GM19193 (cell line): ENCODE measurements around the gene PLCXD3.

Source experiments
- POLR2A ChIP-seq: IDR thresholded peaks from 4 replicates; pipeline ENCODE4 v1.6.1; 2011; ENCODE audit not compliant: insufficient read depth, insufficient read length; ENCODE audit errors: extremely low read depth

Gene PLCXD3

DNA sequence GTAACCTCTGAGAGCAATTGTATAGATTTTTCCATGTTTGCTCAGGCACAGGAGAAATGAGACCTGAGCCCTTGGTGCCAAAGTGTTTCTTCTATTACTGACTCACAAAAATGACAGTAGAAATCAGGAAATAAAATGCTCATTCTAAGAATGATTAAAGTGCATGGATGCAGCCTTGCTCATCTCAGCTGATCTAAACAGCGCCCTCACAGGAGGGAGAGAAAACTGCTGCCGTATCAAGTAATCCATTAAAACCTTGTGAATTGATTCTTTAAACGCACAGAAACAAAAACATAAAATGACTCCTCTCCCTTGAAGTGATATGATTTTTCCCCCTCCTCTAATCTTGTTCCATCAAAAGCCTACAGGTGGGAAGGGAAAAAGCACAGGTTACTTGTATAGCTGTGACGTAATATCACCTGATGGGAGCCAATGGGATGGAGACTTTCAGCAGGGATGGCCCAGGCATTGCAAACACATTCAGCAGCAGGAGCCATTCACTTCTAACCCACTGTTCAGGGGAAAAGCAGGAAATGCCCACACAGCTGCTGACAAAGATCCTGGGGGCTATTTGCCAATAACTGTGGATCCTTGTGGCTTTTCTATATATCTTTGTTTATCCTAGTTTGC is 76.7 kb downstream of the PLCXD3 start:
- no peak for TF ChIP-seq POLR2A

DNA sequence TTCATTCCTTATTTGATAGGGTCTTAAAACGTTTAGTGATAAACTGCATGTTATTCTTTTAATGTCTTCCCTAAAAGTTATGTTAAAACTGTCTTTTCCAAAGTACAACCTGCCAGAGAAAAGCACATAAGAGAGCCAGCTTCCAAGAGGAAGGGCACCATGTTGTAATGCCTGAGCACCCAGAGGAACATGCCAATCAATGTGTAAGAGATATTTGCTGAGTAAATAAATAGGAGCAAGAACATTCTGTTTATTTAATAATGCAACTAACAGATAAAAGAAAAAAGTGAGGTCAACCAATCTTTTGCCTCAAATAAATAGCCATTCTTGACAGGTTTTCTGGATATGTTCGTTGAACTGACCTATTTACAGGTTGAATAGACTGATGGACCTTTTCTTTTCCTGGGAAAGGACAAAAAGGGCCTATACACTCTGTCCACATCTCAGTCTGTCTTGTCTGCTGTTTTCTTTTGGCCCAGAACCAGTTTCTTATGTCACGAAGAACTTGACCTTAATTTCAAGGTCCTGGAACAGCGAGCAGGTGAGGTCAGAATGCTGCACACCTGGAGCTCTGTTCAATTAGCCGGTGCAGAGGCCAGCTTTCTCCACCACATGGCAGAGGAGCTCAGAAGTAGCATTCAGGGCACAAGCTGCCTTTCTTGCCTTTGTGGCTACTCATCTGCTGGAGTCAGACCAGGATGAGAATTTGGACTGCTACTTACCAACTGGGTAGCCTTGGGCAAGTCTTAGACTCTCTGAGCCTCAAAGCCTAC is 77.7 kb downstream of the PLCXD3 start:
- no peak for TF ChIP-seq POLR2A

DNA sequence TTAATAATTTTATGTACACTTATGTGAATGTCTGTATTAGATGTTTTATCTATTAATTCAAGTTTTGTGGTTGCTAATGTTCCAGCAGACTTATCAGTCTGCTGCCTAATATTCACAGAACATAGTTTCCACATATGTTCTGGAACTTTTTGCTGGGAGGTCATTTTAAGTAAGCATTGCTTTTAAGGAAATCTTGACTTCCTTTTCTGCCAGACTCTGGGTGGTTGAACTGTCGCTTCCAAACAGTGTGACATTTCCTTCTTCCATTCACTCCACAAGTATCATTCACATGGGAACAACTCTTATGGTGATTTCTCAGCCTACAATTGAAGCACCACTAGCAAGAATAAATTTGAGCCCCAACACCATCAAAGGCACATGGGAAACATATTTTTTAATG is 82.9 kb downstream of the PLCXD3 start:
- TF ChIP-seq POLR2A: no peak

DNA sequence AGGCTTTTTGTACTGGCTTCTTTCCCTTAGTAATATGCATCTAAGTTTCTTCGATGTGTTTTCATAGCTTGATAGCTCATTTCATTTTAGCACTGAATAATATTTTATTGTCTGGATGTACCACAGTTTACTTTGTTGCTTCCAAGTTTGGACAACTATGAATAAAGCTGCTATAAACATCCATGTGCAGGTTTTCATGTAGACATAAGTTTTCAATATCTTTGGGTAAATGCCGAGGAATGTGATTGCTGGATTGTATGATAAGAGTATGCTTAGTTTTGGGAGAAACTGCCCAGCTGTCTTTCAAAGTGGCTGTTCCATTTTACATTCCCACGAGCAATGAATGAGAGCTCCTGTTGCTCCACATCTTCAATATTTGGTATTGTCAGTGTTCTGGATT is 84.7 kb downstream of the PLCXD3 start:
- no peak for TF ChIP-seq POLR2A

DNA sequence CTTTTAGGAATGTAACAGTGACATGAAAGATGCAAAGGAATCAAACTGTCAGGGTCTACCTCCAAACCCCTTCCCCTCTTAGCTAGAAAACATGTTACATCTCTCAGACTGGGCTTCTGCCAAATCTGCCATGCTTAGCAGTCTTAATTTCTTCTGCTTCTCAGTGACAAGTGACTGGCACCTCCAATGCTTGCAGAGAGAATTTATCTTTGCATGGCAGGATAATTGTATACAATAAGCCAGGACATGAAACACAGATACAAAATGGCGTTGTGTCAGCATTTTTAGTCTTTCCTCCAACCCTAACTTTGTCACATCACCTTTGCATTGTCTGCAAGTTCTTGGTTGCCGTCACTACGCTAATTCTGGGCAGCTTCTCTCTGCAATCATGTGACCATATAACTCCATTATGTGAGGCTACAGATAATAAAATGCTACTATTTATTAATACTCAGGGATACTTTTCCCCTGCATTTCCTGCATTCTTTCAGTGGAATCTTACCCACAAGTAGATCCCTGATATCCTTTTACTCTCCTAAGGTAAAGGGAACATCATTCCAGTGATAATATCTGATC is 89.8 kb downstream of the PLCXD3 start:
- TF ChIP-seq POLR2A: no peak

DNA sequence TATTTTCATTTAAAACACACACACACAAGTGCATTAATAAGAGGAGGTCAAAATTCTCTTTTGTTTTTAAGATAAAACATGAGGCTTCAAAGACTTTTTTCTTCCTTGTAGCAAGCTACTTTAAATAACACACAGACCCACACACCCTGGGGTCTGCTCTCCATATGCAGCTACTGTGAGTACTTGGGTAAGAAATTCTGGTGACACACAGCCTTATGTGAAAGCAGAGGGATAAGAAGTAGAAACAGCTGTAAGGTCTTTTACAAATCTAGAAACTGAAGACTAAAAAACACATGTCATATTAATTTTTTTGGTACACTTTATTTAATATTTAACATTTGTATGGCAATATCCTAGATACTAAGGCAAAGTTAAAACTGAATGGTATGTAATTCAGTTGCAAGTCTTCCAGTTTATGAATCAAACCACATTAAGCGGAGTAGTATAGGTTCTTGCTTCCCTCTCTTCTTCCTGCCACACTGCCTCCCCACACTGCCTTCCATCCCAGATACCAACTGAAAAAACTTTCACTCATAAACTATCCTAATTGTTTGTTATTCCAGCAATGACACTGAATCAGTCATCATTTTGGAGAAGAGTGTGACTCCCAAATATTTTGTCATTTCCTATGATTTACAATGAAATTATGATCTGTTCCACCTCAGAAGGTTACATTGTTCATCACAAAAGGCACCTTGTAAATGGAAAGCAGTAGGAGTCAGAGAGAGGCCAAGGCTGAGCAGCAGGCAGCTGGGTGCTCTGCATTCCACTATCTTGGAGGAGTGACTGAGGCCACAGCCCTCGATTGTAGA is 92.0 kb downstream of the PLCXD3 start:
- no peak for TF ChIP-seq POLR2A

DNA sequence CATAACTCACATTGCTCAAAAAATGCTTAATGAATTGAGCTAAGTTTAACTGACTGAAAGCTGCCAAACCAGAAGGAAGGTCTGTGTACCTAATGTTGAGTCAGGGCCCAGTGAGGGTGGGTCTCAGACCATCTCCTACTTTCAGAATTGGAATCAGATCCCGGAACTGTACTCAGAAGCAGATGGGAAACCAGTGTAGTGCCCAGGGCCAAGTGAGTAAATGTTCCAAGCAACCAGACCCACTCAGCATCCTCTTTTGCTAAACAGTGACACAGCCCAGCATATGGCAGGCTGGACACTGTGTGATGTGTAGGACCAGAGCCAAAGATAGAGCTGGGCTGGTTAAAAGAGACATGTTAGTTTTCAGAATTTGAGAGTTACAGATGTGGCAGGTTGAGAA is 94.1 kb downstream of the PLCXD3 start:
- no peak for TF ChIP-seq POLR2A

DNA sequence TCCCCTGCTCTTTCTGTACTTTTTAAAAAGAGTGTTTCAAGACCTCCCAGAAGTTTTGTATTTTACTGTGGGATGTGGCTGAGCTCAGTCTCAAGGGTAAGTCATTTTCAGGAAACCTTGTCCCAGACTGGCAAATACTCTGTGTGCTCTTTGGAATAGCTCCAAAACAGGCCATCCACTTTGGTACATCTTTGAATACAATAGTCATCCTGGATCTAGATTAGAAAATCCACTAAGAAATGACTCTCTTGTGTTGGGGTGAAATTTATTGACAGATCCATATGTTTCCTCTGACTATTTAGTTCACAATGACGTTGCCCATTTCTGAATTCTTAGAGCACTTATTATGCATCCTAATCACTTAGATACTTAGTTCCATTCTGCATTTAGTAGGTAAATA is 95.2 kb downstream of the PLCXD3 start:
- TF ChIP-seq POLR2A: no peak

DNA sequence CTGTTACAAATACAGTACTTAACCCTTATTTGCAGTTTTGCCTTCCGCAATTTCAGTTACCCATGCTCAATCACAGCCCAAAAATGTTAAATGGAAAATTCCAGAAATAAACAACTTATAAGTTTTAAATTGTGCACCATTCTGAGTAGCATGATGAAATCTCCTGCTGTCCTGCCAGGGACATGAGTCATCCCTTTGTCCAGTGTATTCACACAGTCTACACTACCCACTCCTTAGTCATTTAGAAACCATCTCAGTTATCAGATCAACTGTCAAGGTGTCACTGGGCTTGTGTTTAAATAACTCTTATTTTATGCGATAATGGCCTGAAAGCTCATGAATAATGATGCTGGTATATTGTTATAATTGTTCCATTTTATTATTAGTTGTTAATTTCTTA is 95.8 kb downstream of the PLCXD3 start:
- TF ChIP-seq POLR2A: no peak

DNA sequence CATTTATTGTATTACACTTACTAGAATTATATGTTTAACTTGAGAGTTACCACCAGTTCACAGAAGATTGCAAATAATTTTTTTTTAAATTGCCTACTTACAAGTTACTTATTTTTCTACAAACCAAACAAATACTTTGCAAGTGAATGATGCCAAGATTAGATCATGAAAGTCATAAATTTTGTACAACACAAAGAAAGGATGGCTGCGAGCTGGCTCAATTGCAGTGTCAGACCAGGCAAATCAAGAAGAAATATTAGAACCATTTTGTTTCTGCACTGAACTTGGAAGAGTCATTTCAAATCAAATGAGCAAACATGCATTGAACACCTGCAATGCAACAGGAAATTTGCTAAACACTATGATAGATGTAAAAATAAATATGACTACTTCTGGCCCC is 97.3 kb downstream of the PLCXD3 start:
- TF ChIP-seq POLR2A: no peak

DNA sequence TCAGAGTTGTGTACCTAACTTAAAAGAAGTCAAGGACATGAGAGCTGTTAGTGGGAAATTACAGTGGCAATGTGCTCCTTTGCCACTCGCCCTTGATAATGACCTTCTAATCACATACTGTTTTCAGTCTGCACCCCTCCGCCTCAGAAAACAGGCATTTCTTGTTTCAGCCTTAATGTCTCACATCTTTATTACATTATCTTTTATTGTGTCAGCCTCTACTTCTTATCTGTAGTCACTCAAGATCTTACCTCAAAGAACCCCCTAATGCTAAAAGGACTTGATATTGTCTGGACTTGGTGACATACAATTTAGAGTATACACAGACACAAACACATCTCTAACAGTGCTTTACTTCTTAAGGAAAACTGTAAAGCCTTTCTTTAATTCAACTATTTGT is 97.9 kb downstream of the PLCXD3 start:
- no peak for TF ChIP-seq POLR2A

DNA sequence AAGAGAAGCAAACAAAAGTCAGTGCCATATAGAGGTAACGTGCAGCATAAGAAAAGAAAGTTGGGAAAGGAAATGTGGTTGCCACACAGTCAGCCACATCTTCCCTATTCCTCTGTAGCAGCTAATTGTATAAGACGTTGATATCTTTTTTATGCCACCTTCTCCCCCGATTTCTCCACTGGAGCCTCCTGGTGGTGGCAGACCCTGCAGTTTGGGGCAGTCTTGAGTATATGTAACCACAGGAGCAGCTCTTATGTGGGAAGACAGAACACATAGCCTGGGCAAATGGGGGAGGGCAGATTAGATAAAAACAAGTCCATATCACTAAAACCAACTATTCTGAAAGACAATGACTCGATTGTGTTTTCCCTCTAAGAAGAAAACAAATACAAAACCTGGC is 99.7 kb downstream of the PLCXD3 start:
- TF ChIP-seq POLR2A: no peak

DNA sequence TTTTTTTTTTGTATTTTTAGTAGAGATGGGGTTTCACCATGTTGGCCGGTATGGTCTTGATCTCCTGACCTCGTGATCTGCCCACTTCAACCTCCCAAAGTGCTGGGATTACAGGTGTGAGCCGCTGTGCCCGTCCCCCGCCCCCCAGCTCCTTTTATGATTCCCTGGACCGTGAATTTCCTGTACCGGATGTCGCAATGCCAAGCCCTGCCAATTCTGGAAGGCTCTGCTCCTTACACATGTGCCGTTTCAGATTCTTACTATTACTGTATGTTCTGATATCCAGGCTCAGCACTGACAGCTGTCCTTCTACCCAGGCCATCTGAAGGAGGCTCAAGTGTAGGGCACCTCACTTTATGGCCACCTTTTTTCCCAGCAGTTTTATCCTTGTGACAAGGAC is 100.1 kb downstream of the PLCXD3 start:
- TF ChIP-seq POLR2A: no peak

DNA sequence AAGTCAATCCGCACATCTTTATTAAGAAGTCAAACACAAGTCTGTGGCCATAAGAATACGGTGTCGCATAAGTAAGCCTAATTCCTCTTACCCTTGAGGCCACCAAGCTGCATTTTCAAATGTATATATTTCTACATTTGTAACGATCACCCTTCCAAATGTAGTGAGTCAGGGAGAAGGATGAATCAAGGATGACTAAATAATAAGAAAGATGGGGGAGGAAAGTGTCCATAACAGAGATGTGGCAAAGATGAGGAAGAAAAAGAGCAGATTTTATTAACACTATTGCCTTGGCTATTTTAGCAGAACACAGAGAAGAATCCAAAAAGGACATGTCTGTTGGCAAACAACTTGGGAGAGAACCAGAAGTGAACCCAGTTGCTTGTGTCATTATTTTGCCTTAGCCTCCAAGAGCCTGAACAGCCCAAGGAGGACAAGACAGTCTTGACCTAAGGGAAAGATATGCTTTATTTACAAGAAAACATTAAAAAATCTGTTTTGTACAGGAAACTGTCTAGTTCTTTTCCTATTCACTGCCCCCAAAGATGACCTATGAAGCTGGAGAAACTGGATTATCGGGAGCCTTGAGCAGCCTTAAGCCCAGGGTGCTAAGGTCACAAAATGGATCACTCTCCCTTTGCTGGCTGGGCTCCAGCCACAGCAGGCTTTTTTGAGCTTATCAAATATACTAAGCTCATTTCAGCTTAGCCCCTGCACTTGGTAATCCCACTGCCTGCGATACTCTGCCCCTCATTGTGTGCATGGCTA is 101.5 kb downstream of the PLCXD3 start:
- no peak for TF ChIP-seq POLR2A

DNA sequence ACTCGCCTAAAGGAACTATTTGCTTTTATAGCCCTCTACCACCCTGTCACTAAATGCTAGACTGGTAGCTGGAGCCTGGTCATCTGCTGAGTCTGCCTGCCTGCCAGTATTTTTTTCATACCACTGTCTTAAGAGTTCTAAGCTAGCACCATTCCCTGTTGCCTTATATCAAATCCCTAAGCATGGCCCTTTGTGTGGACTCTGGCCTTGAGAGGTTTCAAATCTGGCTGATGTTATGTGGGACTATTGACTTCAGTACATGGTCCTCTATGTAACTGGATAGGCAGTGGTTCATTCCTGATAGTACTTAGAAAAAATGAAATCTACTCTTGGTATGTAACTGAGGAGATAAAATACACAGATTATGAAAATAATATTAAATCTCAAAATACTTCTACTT is 103.5 kb downstream of the PLCXD3 start:
- no peak for TF ChIP-seq POLR2A
